Muscle of leg (tissue), 11 donors: Measurements from ENCODE around the gene RALGAPA1. TPM values are rescaled to one million over a fixed set of nuclear protein-coding genes. Genes with fewer than 3 reads are reported as not detected.
A peak's percentile ranks its signal among the peaks of the same experiment; 100 is the strongest.

Source experiments
- DNase-seq: peaks from one replicate; pipeline ENCODE4 v3.0.0; 2013
- H3K27ac ChIP-seq: one replicate; pipeline ENCODE4 v1.5.1; 2013; ENCODE audit warnings: mild to moderate bottlenecking, low read length, control low read depth
- H3K27me3 ChIP-seq: one replicate; pipeline ENCODE4 v1.6.1; 2013; ENCODE audit warnings: low read length; ENCODE audit not compliant: control insufficient read depth, insufficient read depth
- H3K36me3 ChIP-seq: one replicate; pipeline ENCODE4 v1.6.1; 2013; ENCODE audit warnings: low read length; ENCODE audit not compliant: control insufficient read depth, insufficient read depth
- H3K4me1 ChIP-seq: one replicate; pipeline ENCODE4 v1.6.1; 2013; ENCODE audit warnings: low read length; ENCODE audit not compliant: control insufficient read depth, insufficient read depth
- H3K4me3 ChIP-seq: one replicate; pipeline ENCODE4 v1.5.1; 2013; ENCODE audit warnings: low read length, control low read depth
- H3K9me3 ChIP-seq: replicated peaks from 2 replicates; pipeline ENCODE4 v1.6.1; 2013; ENCODE audit warnings: low read depth, low read length; ENCODE audit not compliant: control insufficient read depth
- WGBS: methylation state at CpG from one replicate; pipeline ENCODE4 v1.1.5; 2013; ENCODE audit warnings: missing lambda C conversion rate; ENCODE audit not compliant: insufficient coverage; 5-methylcytosine and 5-hydroxymethylcytosine counted together
- polyA plus RNA-seq, 8 donors: library from polyadenylated mRNA; unstranded; fragments of 120-200 nt; gene quantifications; one replicate each; pipeline versions ENCODE4 v1.2.1 to v1.2.3, GENCODE V29; 2013; ENCODE audit warnings: inconsistent platforms in 1 of 8, low replicate concordance in 1 of 8; ENCODE audit not compliant: insufficient read length in 8 of 8, insufficient read depth in 1 of 8
- total RNA-seq: library from RNA; stranded (reverse); fragments of 120-200 nt; gene quantifications from one replicate; pipeline ENCODE4 v1.2.4, GENCODE V29; 2013

RALGAPA1 gene
- total and polyA plus RNA-seq, 9 donors = 20.0 to 46.0 (median 23.8) TPM

- H3K4me3 ChIP-seq = no peak overlapping the region
- no peaks in the 10 kb centered on the region for H3K27me3 ChIP-seq
- H3K27ac ChIP-seq = no peak overlapping the region
- no peak for DNase-seq
- no peaks in the 10 kb centered on the region for H3K36me3 ChIP-seq
- no peaks in the 10 kb centered on the region for H3K9me3 ChIP-seq
- no peaks in the 10 kb centered on the region for H3K4me1 ChIP-seq
- WGBS = 88% methylated on average over 3 of the region's 6 CpGs
Observed at GRCh38 chr14:35506461-35506860, 302.6 kb downstream of the RALGAPA1 start.

- Histone ChIP-seq H3K4me1 (no peaks in the 10 kb centered on the region), H3K9me3 (no peaks in the 10 kb centered on the region), H3K27ac (no peak overlapping the region), H3K36me3 (no peaks in the 10 kb centered on the region), H3K4me3 (no peak overlapping the region), H3K27me3 (no peaks in the 10 kb centered on the region)
- DNase-seq = no peak
- 80% methylated on average over 1 of the region's 1 CpG for WGBS
Observed at GRCh38 chr14:35504260-35504659, 304.8 kb downstream of the RALGAPA1 start.

- Histone ChIP-seq H3K36me3 (no peaks in the 10 kb centered on the region), H3K27ac (no peak overlapping the region), H3K4me3 (no peak overlapping the region), H3K27me3 (no peaks in the 10 kb centered on the region), H3K9me3 (no peaks in the 10 kb centered on the region), H3K4me1 (no peaks in the 10 kb centered on the region)
- peak; percentile 1 for DNase-seq
- no CpG with 5 or more reads among the region's 3 CpGs for WGBS
Observed at GRCh38 chr14:35503646-35504045, 305.4 kb downstream of the RALGAPA1 start.

- Histone ChIP-seq H3K36me3 (no peaks in the 10 kb centered on the region), H3K4me1 (no peaks in the 10 kb centered on the region), H3K27me3 (no peaks in the 10 kb centered on the region), H3K9me3 (no peaks in the 10 kb centered on the region), H3K27ac (no peak overlapping the region), H3K4me3 (no peak overlapping the region)
- 100% methylated on average over 2 of the region's 2 CpGs for WGBS
- DNase-seq = no peak
Observed at GRCh38 chr14:35499180-35499579, 309.9 kb downstream of the RALGAPA1 start.

DNA sequence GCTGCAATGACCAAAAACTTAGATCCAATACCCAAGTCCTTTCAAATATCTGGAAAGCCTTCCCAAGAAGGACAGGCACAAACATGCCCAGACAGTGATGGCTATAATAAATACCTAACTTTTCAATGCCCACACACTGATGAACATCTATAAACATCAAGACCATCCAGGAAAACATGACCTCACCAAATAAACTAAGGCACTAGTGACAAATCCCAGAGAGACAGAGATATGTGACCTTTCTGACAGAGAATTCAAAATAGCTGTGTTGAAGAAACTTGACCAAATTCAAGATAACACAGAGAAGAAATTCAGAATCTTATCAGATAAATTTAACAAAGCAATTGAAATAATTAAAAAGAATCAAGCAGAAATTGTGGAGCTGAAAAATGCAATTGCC lies 313.8 kb downstream of the RALGAPA1 start:
- H3K9me3 ChIP-seq = peaks cover 2% of the 10 kb centered on the region
- H3K27me3 ChIP-seq = no peaks in the 10 kb centered on the region
- no peaks in the 10 kb centered on the region for H3K4me1 ChIP-seq
- H3K4me3 ChIP-seq = no peak overlapping the region
- H3K27ac ChIP-seq = no peak overlapping the region
- no peaks in the 10 kb centered on the region for H3K36me3 ChIP-seq
- no peak for DNase-seq

DNA sequence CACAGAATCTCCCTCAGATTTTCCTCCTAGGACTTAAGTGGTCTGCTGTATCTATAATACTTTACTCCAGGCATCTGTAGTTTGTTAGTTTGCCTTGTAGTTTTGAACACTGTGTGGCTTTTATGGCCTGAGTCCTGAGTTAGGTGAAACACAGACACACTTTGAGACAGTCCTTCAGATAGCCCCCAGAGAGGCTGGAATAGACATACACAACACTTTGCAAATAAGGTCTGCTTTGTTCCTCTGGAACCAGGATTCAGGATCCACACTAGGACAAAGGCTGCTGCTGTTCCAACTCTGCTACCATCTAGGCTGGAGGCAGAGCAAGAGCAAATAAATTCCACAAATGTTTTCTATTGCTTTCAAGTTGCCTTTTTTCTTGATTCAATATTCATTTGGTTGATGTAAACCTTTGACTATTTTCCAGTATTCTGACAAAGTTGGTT lies 316.5 kb downstream of the RALGAPA1 start:
- DNase-seq = no peak
- Histone ChIP-seq H3K27me3 (no peaks in the 10 kb centered on the region), H3K27ac (no peak overlapping the region), H3K4me1 (no peaks in the 10 kb centered on the region), H3K9me3 (peaks cover 2% of the 10 kb centered on the region), H3K36me3 (no peaks in the 10 kb centered on the region), H3K4me3 (no peak overlapping the region)

Other genes starting within 250 kb of the RALGAPA1 start
- 9.0 TPM for gene BRMS1L, start 17.0 kb upstream of the RALGAPA1 start, total RNA-seq
- 10 to 100 TPM; 18.2 to 21.1 (median 18.9) TPM for gene BRMS1L, start 17.0 kb upstream of the RALGAPA1 start, polyA plus RNA-seq